Adipocyte (in vitro differentiated cells): Measurements from ENCODE around the gene POMT1.

Experiments
- DNase-seq: peaks from one replicate; pipeline ENCODE4 v3.0.0-alpha.2; 2015; ENCODE audit warnings: low read depth
- H3K27me3 ChIP-seq: replicated peaks from 2 replicates; pipeline ENCODE4 v1.7.0; 2013; ENCODE audit warnings: mild to moderate bottlenecking, low read length, moderate library complexity; ENCODE audit not compliant: control insufficient read depth, insufficient read depth
- H3K36me3 ChIP-seq: 2 replicates; pipeline ENCODE4 v1.7.0; 2013; ENCODE audit warnings: low read length, mild to moderate bottlenecking, moderate library complexity; ENCODE audit not compliant: control insufficient read depth, insufficient read depth, severe bottlenecking
- H3K4me1 ChIP-seq: 2 replicates; pipeline ENCODE4 v1.7.0; 2013; ENCODE audit warnings: mild to moderate bottlenecking, low read length, moderate library complexity; ENCODE audit not compliant: control insufficient read depth, insufficient read depth
- H3K4me3 ChIP-seq: 2 replicates; pipeline ENCODE4 v1.7.0; 2013; ENCODE audit warnings: mild to moderate bottlenecking, low read length, moderate library complexity
- H3K9ac ChIP-seq: 2 replicates; pipeline ENCODE4 v1.7.0; 2013; ENCODE audit warnings: mild to moderate bottlenecking, low read length, moderate library complexity
- H3K9me3 ChIP-seq: 2 replicates; pipeline ENCODE4 v1.7.0; 2013; ENCODE audit warnings: mild to moderate bottlenecking, low read length, moderate library complexity; ENCODE audit not compliant: control insufficient read depth

POMT1 gene

GRCh38 chr9:131529597-131530545 lies 27.2 kb downstream of the POMT1 start:
- Histone ChIP-seq H3K9ac (peak overlapping the region; percentile 89), H3K27me3 (no peaks in the 10 kb centered on the region), H3K9me3 (no peaks in the 10 kb centered on the region), H3K36me3 (peaks cover 33% of the 10 kb centered on the region), H3K4me3 (peak overlapping the region; percentile 88), H3K4me1 (peaks cover 10% of the 10 kb centered on the region)
- DNase-seq: no peak

GRCh38 chr9:131530546-131530919 lies 27.8 kb downstream of the POMT1 start:
- peak overlapping the region; percentile 89 for H3K9ac ChIP-seq
- H3K4me3 ChIP-seq: peak overlapping the region; percentile 88
- no peaks in the 10 kb centered on the region for H3K9me3 ChIP-seq
- peaks cover 10% of the 10 kb centered on the region for H3K4me1 ChIP-seq
- peak; percentile 61 for DNase-seq
- peaks cover 29% of the 10 kb centered on the region for H3K36me3 ChIP-seq
- peaks cover 3% of the 10 kb centered on the region for H3K27me3 ChIP-seq

GRCh38 chr9:131530920-131531832 lies 28.5 kb downstream of the POMT1 start, which contains the start of gene UCK1:
UCK1 (minus strand) TSS chr9:131531263; CDS start chr9:131531174, 89 bp downstream.
- no peaks in the 10 kb centered on the region for H3K9me3 ChIP-seq
- H3K4me3 ChIP-seq: peak within 1 kb of the TSS; percentile 88
- DNase-seq: peak; percentile 92
- peak within 1 kb of the TSS; percentile 89 for H3K9ac ChIP-seq
- peaks cover 10% of the 10 kb centered on the region for H3K4me1 ChIP-seq
- peaks cover 23% of the 10 kb centered on the region for H3K36me3 ChIP-seq
- H3K27me3 ChIP-seq: peaks cover 3% of the 10 kb centered on the region

DNA sequence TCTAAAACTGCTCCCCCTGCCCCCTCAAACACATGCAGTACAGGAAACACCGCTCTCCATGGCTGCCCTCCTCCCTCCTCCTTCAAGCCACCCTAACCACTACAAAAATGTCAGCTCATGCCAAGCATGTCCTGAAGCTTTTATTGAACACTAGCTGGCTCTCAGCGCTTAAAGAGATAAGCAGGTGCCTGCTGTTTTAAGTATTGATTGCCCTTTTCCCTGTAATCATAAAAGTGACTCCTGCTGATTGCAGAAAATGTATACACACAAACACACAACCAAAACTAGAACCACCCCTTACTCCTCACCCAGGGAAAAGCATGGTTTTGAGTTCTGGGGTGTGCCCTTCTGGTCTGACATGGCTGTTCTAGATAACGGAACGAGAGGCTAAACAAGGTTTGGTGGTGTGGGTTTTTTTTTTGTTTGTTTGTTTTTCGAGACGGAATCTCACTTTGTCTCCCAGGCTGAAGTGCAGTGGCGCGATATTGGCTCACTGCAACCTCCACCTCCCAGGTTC lies 32.1 kb downstream of the POMT1 start:
- H3K9me3 ChIP-seq: no peaks in the 10 kb centered on the region
- peaks cover 8% of the 10 kb centered on the region for H3K4me1 ChIP-seq
- H3K36me3 ChIP-seq: no peaks in the 10 kb centered on the region
- DNase-seq: no peak
- H3K27me3 ChIP-seq: peaks cover 3% of the 10 kb centered on the region
- H3K4me3 ChIP-seq: no peak overlapping the region
- no peak overlapping the region for H3K9ac ChIP-seq

DNA sequence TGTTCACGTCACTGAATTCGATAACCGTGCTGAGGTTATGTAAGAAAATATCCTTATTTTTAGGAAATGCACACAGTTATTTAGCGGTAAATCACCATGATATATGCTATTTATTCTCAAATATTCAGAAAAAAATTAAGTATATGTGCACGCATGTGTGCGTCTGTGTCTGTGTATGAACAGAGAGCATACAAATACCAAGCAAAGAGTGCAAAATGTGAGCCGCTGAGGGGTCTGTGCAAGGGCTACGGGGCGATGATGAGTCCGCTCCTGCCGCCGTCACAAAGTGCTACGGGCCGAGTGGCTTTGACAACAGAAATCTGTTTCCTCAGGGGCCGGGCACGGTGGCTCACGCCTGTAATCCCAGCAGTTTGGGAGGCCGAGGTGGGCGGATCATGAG lies 35.2 kb downstream of the POMT1 start:
- H3K36me3 ChIP-seq: no peaks in the 10 kb centered on the region
- H3K4me1 ChIP-seq: no peaks in the 10 kb centered on the region
- H3K9ac ChIP-seq: no peak overlapping the region
- no peak for DNase-seq
- H3K27me3 ChIP-seq: peaks cover 5% of the 10 kb centered on the region
- H3K9me3 ChIP-seq: peaks cover 11% of the 10 kb centered on the region
- H3K4me3 ChIP-seq: no peak overlapping the region

GRCh38 chr9:131539223-131539923 lies 36.7 kb downstream of the POMT1 start:
- no peaks in the 10 kb centered on the region for H3K4me1 ChIP-seq
- H3K4me3 ChIP-seq: no peak overlapping the region
- no peaks in the 10 kb centered on the region for H3K36me3 ChIP-seq
- peaks cover 5% of the 10 kb centered on the region for H3K27me3 ChIP-seq
- H3K9me3 ChIP-seq: peaks cover 25% of the 10 kb centered on the region
- DNase-seq: no peak
- H3K9ac ChIP-seq: no peak overlapping the region

DNA sequence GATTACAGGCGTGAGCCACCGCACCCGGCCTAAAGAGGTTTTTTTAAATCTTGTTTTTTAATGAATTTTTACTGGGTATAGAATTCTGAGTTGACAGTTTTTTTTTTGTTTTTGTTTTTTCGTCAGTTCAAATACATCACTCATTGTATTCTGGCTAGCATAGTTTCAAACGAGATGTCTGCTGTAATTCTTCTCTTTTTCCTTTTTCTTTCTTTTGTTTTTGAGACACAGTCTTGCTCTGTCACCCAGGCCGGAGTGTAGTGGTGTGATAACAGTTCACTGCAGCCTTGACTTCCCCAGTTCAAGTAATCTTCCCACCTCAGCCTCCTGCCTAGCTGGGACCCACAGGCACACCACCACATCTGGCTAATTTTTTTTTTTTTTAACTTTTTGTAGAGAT lies 40.4 kb downstream of the POMT1 start:
- Histone ChIP-seq H3K4me3 (no peak overlapping the region), H3K4me1 (no peaks in the 10 kb centered on the region), H3K9ac (no peak overlapping the region), H3K9me3 (peaks cover 28% of the 10 kb centered on the region), H3K36me3 (no peaks in the 10 kb centered on the region), H3K27me3 (peaks cover 19% of the 10 kb centered on the region)
- DNase-seq: no peak

DNA sequence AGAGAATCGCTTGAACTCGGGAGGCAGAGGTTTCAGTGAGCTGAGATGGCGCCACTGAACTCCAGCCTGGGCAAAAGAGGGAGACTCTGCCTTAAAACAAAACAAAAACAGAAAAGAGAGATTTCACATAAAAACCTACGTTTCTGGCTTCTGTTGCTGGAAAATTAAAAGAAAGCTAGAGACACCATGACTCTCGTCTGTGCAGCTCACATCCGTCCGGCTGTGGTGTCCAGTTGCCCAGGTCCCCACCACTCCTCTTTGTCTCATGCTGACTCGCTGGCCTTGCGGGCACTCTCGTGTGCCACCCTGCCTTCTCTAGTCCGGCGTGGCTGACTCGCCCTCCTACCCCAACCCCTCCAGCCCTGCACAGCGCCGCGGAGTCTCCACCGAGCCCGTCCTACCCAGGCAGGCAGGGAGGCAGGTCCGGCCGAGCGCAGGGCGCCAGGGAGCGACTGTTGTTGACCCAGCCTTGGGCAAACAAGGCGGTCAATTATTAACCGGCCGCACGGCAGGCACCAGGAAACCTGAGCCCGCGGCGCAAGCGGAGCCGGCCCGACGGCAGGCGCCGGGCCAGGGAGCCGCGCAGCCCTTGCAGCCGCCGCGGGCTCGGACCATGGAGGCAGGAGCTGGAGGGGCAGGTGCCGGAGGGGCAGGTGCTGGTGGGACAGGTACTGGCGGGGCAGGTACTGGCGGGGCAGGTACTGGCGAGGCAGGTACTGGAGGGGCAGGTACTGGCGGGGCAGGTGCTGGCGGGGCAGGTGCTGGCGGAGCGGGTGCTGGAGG lies 42.5 kb downstream of the POMT1 start, which contains the start of gene PRRT1B:
PRRT1B (plus strand) TSS at position 521 of the 783 bp plus-strand sequence; CDS start at position 614, 93 bp downstream.
- Histone ChIP-seq H3K9me3 (peaks cover 31% of the 10 kb centered on the region), H3K27me3 (peaks cover 29% of the 10 kb centered on the region), H3K9ac (no peak within 1 kb of the TSS), H3K4me3 (no peak within 1 kb of the TSS), H3K4me1 (no peaks in the 10 kb centered on the region), H3K36me3 (no peaks in the 10 kb centered on the region)
- no peak for DNase-seq

DNA sequence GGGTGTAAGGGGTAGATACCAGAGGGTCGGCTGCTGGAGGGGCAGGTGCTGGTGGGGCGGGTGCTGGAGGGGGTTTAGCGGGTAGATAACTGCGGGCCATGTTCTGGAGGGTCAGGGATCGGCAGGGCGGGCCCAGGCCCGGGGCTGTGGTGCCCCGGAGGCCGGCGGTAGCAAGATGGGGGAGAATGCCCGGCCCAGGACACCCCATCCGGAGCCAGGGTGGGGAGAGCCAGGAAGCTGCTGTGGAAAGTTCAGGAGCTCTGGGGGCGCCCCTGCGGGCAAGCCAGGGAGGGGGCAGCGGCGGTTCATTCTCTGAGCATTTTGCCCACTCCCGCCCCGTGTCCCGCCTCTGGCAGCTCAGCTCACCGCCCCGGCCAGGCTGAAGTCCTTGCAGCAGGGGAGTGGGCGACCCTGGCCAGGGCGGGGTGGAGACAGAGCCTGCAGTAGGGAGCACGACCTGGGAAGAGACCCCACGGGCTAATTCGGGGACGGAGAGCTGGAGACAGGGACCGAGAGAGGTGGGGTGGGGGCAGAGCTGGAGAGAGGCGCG lies 43.1 kb downstream of the POMT1 start:
- Histone ChIP-seq H3K4me3 (no peak overlapping the region), H3K36me3 (no peaks in the 10 kb centered on the region), H3K27me3 (peaks cover 27% of the 10 kb centered on the region), H3K9me3 (peaks cover 31% of the 10 kb centered on the region), H3K9ac (no peak overlapping the region), H3K4me1 (no peaks in the 10 kb centered on the region)
- no peak for DNase-seq
